Neural progenitor cell (in vitro differentiated cells): Measurements from ENCODE around the gene PVR. TPM values are rescaled to one million over a fixed set of nuclear protein-coding genes. Genes with fewer than 3 reads are reported as not detected.
"Not testable (repeated sequence)": the region's sequence is repeated elsewhere in the genome, so short reads cannot be mapped to it uniquely, and the experiment has no call there.

Experiments
- DNase-seq: peaks from one replicate; pipeline ENCODE4 v3.0.0-alpha.2; 2016; ENCODE audit warnings: low spot score
- H2AFZ ChIP-seq: fragments of 200-600 bp; sonication (generic); replicated peaks from 2 replicates; pipeline ENCODE4 v1.6.1; 2016; ENCODE audit warnings: antibody characterized with exemption
- H3F3A ChIP-seq: fragments of 200-600 bp; sonication (generic); 2 replicates; pipeline ENCODE4 v1.6.1; 2016; ENCODE audit warnings: antibody characterized with exemption, low read depth
- H3K27ac ChIP-seq: fragments of 200-600 bp; sonication (generic); 2 replicates; pipeline ENCODE4 v1.5.1; 2016; ENCODE audit warnings: mild to moderate bottlenecking
- H3K27me3 ChIP-seq: fragments of 200-600 bp; sonication (generic); 2 replicates; pipeline ENCODE4 v1.6.1; 2016; ENCODE audit warnings: mild to moderate bottlenecking, moderate library complexity
- H3K36me3 ChIP-seq: fragments of 200-600 bp; sonication (generic); 2 replicates; pipeline ENCODE4 v1.5.1; 2016
- H3K4me1 ChIP-seq: fragments of 200-600 bp; sonication (generic); 2 replicates; pipeline ENCODE4 v1.6.1; 2016; ENCODE audit warnings: mixed run types
- H3K4me2 ChIP-seq: fragments of 200-600 bp; sonication (generic); 2 replicates; pipeline ENCODE4 v1.6.1; 2016
- H3K4me3 ChIP-seq: fragments of 200-600 bp; sonication (generic); 2 replicates; pipeline ENCODE4 v1.5.1; 2016
- H3K79me2 ChIP-seq: fragments of 200-600 bp; sonication (generic); 2 replicates; pipeline ENCODE4 v1.6.1; 2016; ENCODE audit warnings: low read depth
- H3K9ac ChIP-seq: fragments of 200-600 bp; sonication (generic); 2 replicates; pipeline ENCODE4 v1.6.1; 2016
- H3K9me3 ChIP-seq: fragments of 200-600 bp; sonication (generic); 2 replicates; pipeline ENCODE4 v1.5.1; 2016; ENCODE audit warnings: low read depth
- H4K20me1 ChIP-seq: fragments of 200-600 bp; sonication (generic); 2 replicates; pipeline ENCODE4 v1.6.1; 2016; ENCODE audit warnings: low read depth
- H3K27ac Mint-ChIP-seq: 3 replicates; pipeline ENCODE4 v1.8.0; 2021; ENCODE audit warnings: mixed read lengths
- H3K27me3 Mint-ChIP-seq: 2 replicates; pipeline ENCODE4 v1.8.0; 2022; ENCODE audit warnings: low read depth, mild to moderate bottlenecking, inconsistent platforms, moderate library complexity, mixed read lengths; ENCODE audit not compliant: insufficient read depth
- H3K36me3 Mint-ChIP-seq: 3 replicates; pipeline ENCODE4 v1.8.0; 2021; ENCODE audit warnings: mixed read lengths
- H3K4me1 Mint-ChIP-seq: 3 replicates; pipeline ENCODE4 v1.8.0; 2021; ENCODE audit warnings: mixed read lengths
- H3K4me3 Mint-ChIP-seq: 3 replicates; pipeline ENCODE4 v1.8.0; 2021; ENCODE audit warnings: mild to moderate bottlenecking, moderate library complexity, mixed read lengths
- H3K9me3 Mint-ChIP-seq: 3 replicates; pipeline ENCODE4 v1.8.0; 2020; ENCODE audit warnings: mixed read lengths
- CTCF ChIP-seq: fragments of 200-600 bp; sonication (generic); IDR thresholded peaks from 2 replicates; pipeline ENCODE4 v1.5.1; 2017; ENCODE audit warnings: antibody characterized with exemption, mild to moderate bottlenecking
- EZH2 ChIP-seq: fragments of 200-600 bp; sonication (generic); IDR thresholded peaks from 2 replicates; pipeline ENCODE4 v1.6.1; 2017; ENCODE audit warnings: antibody characterized with exemption, mild to moderate bottlenecking, moderate library complexity
- EZH2phosphoT487 ChIP-seq: fragments of 200-600 bp; sonication (generic); IDR thresholded peaks from 2 replicates; pipeline ENCODE4 v1.6.1; 2017; ENCODE audit warnings: antibody characterized with exemption
- total RNA-seq: library from RNA; depleted of rRNA; stranded (reverse); fragments of >200 nt; gene quantifications from 2 replicates; pipeline ENCODE4 v1.2.3, GENCODE V29; 2015; ENCODE audit warnings: low replicate concordance

The PVR gene
- total RNA-seq, 1 donor from 2014 or later = 4.4 TPM

GRCh38 chr19:44683434-44684210 lies 39.9 kb downstream of the PVR start:
- Mint-ChIP-seq H3K9me3 (no peaks in the 10 kb centered on the region), H3K4me3 (no peak overlapping the region), H3K27me3 (peaks cover 13% of the 10 kb centered on the region), H3K36me3 (no peaks in the 10 kb centered on the region), H3K4me1 (peaks cover 8% of the 10 kb centered on the region), H3K27ac (no peak overlapping the region)
- Histone ChIP-seq H3K79me2 (no peaks in the 10 kb centered on the region), H2AFZ (no peak overlapping the region), H3K36me3 (no peaks in the 10 kb centered on the region), H3K27ac (no peak overlapping the region), H3F3A (no peaks in the 10 kb centered on the region), H3K4me3 (no peak overlapping the region), H3K27me3 (no peaks in the 10 kb centered on the region), H4K20me1 (no peaks in the 10 kb centered on the region), H3K9ac (no peak overlapping the region), H3K9me3 (no peaks in the 10 kb centered on the region), H3K4me1 (no peaks in the 10 kb centered on the region), H3K4me2 (no peak overlapping the region)
- no peak for TF ChIP-seq EZH2phosphoT487
- TF ChIP-seq CTCF = no peak
- no peak for TF ChIP-seq EZH2
- no peak for DNase-seq

GRCh38 chr19:44684396-44684795 lies 40.7 kb downstream of the PVR start:
- H2AFZ ChIP-seq, H3K27ac ChIP-seq, H3K9me3 ChIP-seq, H3F3A ChIP-seq, H3K4me3 ChIP-seq, H3K36me3 Mint-ChIP-seq, H3K4me3 Mint-ChIP-seq, H3K9me3 Mint-ChIP-seq, H3K4me1 ChIP-seq, H3K4me2 ChIP-seq, H3K27me3 ChIP-seq, H4K20me1 ChIP-seq, H3K36me3 ChIP-seq, H3K27ac Mint-ChIP-seq, H3K9ac ChIP-seq, DNase-seq, H3K79me2 ChIP-seq, H3K4me1 Mint-ChIP-seq: not testable (repeated sequence)
- peaks cover 13% of the 10 kb centered on the region for H3K27me3 Mint-ChIP-seq

GRCh38 chr19:44684892-44685863 lies 41.5 kb downstream of the PVR start:
- no peaks in the 10 kb centered on the region for H3K36me3 ChIP-seq
- Mint-ChIP-seq H3K36me3 (no peaks in the 10 kb centered on the region), H3K4me1 (peaks cover 10% of the 10 kb centered on the region), H3K27ac (peak overlapping the region; percentile 59), H3K4me3 (peak overlapping the region; percentile 22), H3K27me3 (peaks cover 15% of the 10 kb centered on the region), H3K9me3 (no peaks in the 10 kb centered on the region)
- H3K4me1 ChIP-seq = no peaks in the 10 kb centered on the region
- H3K9me3 ChIP-seq = no peaks in the 10 kb centered on the region
- H3K27me3 ChIP-seq = no peaks in the 10 kb centered on the region
- H3K27ac ChIP-seq = no peak overlapping the region
- H3K4me2 ChIP-seq = no peak overlapping the region
- no peaks in the 10 kb centered on the region for H4K20me1 ChIP-seq
- DNase-seq = peak; percentile 28
- H3K9ac ChIP-seq = no peak overlapping the region
- no peaks in the 10 kb centered on the region for H3K79me2 ChIP-seq
- no peaks in the 10 kb centered on the region for H3F3A ChIP-seq
- TF ChIP-seq EZH2 (no peak), EZH2phosphoT487 (no peak), CTCF (no peak)
- H2AFZ ChIP-seq = no peak overlapping the region
- H3K4me3 ChIP-seq = no peak overlapping the region
